22Rv1 (cell line): Measurements from ENCODE around the gene CFL1.

Experiments used
- CTCF ChIP-seq: fragments of 450-650 bp; IDR thresholded peaks from 2 replicates; pipeline ENCODE4 v1.5.1; 2017; ENCODE audit warnings: mild to moderate bottlenecking
- ZFX ChIP-seq: fragments of 450-650 bp; IDR thresholded peaks from 2 replicates; pipeline ENCODE4 v1.6.1; 2017; ENCODE audit warnings: antibody characterized with exemption, borderline replicate concordance

- TF ChIP-seq CTCF (no peak), ZFX (no peak)
Measured at GRCh38 chr11:65867284-65868071, 9.5 kb upstream of the CFL1 start.
